ENCODE data around the gene MRS2.

Gene MRS2

GRCh38 chr6:24454452-24454851 lies 51.7 kb downstream of the MRS2 start:
- peaks cover 0 to 5% (median 0%) of the 10 kb centered on the region in 10 experiments; a peak in 1 of 20 replicates for H3K4me1 ChIP-seq
- no peak overlapping the region for H3K4me2 ChIP-seq
- H3K36me3 ChIP-seq: no peaks in the 10 kb centered on the region
- no peak for TF ChIP-seq Cebpa-rat (IDR thresholded peaks at IDR 0.05)
- no peaks in the 10 kb centered on the region for H3K9me3 ChIP-seq (replicated peaks in 1 of 11)
- H3K27ac ChIP-seq: no peak overlapping the region
- no peak overlapping the region for H3K9ac ChIP-seq
- H4K20me1 ChIP-seq: no peaks in the 10 kb centered on the region
- no peak overlapping the region for H3K4me3 ChIP-seq
- no peaks in the 10 kb centered on the region for H3K27me3 ChIP-seq

- Histone ChIP-seq H3K36me3 (no peaks in the 10 kb centered on the region), H4K20me1 (no peaks in the 10 kb centered on the region), H3K4me2 (no peak overlapping the region), H3K4me1 (peaks cover 0 to 5% (median 0%) of the 10 kb centered on the region in 10 experiments; a peak in 1 of 20 replicates), H3K9me3 (replicated peaks in 1 of 11) (no peaks in the 10 kb centered on the region), H3K27ac (no peak overlapping the region), H3K27me3 (no peaks in the 10 kb centered on the region), H3K9ac (no peak overlapping the region), H3K4me3 (no peak overlapping the region)
- no peak for TF ChIP-seq Cebpa-rat (IDR thresholded peaks at IDR 0.05)
Measured at GRCh38 chr6:24455061-24455460, 52.3 kb downstream of the MRS2 start.

- Histone ChIP-seq H4K20me1 (no peaks in the 10 kb centered on the region), H3K36me3 (no peaks in the 10 kb centered on the region), H3K4me2 (no peak overlapping the region), H3K4me1 (no peaks in the 10 kb centered on the region), H3K9ac (no peak overlapping the region), H3K4me3 (no peak overlapping the region), H3K27ac (no peak overlapping the region), H3K9me3 (replicated peaks in 1 of 11) (no peaks in the 10 kb centered on the region), H3K27me3 (no peaks in the 10 kb centered on the region)
- no peak for TF ChIP-seq Cebpa-rat (IDR thresholded peaks at IDR 0.05)
Measured at GRCh38 chr6:24458134-24458533, 55.4 kb downstream of the MRS2 start.

GRCh38 chr6:24458941-24459340 lies 56.2 kb downstream of the MRS2 start:
- H3K9ac ChIP-seq: no peak overlapping the region
- H3K4me1 ChIP-seq: no peaks in the 10 kb centered on the region
- H3K9me3 ChIP-seq (replicated peaks in 1 of 11): no peaks in the 10 kb centered on the region
- no peaks in the 10 kb centered on the region for H4K20me1 ChIP-seq
- H3K4me2 ChIP-seq: no peak overlapping the region
- H3K4me3 ChIP-seq: no peak overlapping the region
- H3K36me3 ChIP-seq: no peaks in the 10 kb centered on the region
- no peak for TF ChIP-seq Cebpa-rat (IDR thresholded peaks at IDR 0.05)
- H3K27me3 ChIP-seq: no peaks in the 10 kb centered on the region
- H3K27ac ChIP-seq: no peak overlapping the region

- Histone ChIP-seq H3K27me3 (no peaks in the 10 kb centered on the region), H3K4me2 (no peak overlapping the region), H3K4me3 (no peak overlapping the region), H3K36me3 (no peaks in the 10 kb centered on the region), H3K9me3 (replicated peaks in 1 of 11) (no peaks in the 10 kb centered on the region), H3K9ac (no peak overlapping the region), H3K27ac (no peak overlapping the region), H3K4me1 (no peaks in the 10 kb centered on the region), H4K20me1 (no peaks in the 10 kb centered on the region)
- TF ChIP-seq Cebpa-rat (IDR thresholded peaks at IDR 0.05): no peak
Measured at GRCh38 chr6:24460966-24461365, 58.2 kb downstream of the MRS2 start.

- no peak overlapping the region for H3K9ac ChIP-seq
- H3K36me3 ChIP-seq: no peaks in the 10 kb centered on the region
- H4K20me1 ChIP-seq: no peaks in the 10 kb centered on the region
- H3K27ac ChIP-seq: no peak overlapping the region
- TF ChIP-seq Cebpa-rat (IDR thresholded peaks at IDR 0.05): no peak
- H3K4me3 ChIP-seq: no peak overlapping the region
- H3K4me1 ChIP-seq: no peaks in the 10 kb centered on the region
- no peaks in the 10 kb centered on the region for H3K27me3 ChIP-seq
- H3K4me2 ChIP-seq: no peak overlapping the region
- H3K9me3 ChIP-seq (replicated peaks in 1 of 11): no peaks in the 10 kb centered on the region
Measured at GRCh38 chr6:24464253-24465038, 61.7 kb downstream of the MRS2 start.

- TF ChIP-seq Cebpa-rat (IDR thresholded peaks at IDR 0.05): no peak
- Histone ChIP-seq H3K4me3 (no peak overlapping the region), H3K36me3 (no peaks in the 10 kb centered on the region), H3K4me1 (no peaks in the 10 kb centered on the region), H3K9me3 (replicated peaks in 1 of 11) (no peaks in the 10 kb centered on the region), H3K9ac (no peak overlapping the region), H3K27me3 (no peaks in the 10 kb centered on the region), H4K20me1 (no peaks in the 10 kb centered on the region), H3K4me2 (no peak overlapping the region), H3K27ac (no peak overlapping the region)
Measured at GRCh38 chr6:24469811-24470210, 67.1 kb downstream of the MRS2 start.

GRCh38 chr6:24472181-24472580 lies 69.4 kb downstream of the MRS2 start:
- no peaks in the 10 kb centered on the region for H3K36me3 ChIP-seq
- no peaks in the 10 kb centered on the region for H3K4me1 ChIP-seq
- no peak for TF ChIP-seq Cebpa-rat (IDR thresholded peaks at IDR 0.05)
- H4K20me1 ChIP-seq: no peaks in the 10 kb centered on the region
- H3K27ac ChIP-seq: no peak overlapping the region
- H3K27me3 ChIP-seq: no peaks in the 10 kb centered on the region
- no peak overlapping the region for H3K4me3 ChIP-seq
- H3K9me3 ChIP-seq (replicated peaks in 1 of 11): no peaks in the 10 kb centered on the region
- H3K9ac ChIP-seq: no peak overlapping the region
- no peak overlapping the region for H3K4me2 ChIP-seq

Data from BLaER1 treated with 17β-estradiol and CSF1 and Interleukin-3, amounts not matched to agents 10 nM and 100 nM (cell line).